VCaP (cell line): Measurements from ENCODE around the gene RBM47.
"Not testable (repeated sequence)": the region's sequence is repeated elsewhere in the genome, so short reads cannot be mapped to it uniquely, and the experiment has no call there.

ENCODE experiments used
- H3K27ac ChIP-seq: fragments of 450-650 bp; 2 replicates; pipeline ENCODE4 v1.5.1; 2017
- TF ChIP-seq, protein P1 (sequence below): fragments of 450-650 bp; conservative IDR thresholded peaks from 2 replicates; pipeline ENCODE4 v1.5.1; 2017; ENCODE audit warnings: mild to moderate bottlenecking, moderate library complexity

The RBM47 gene

DNA sequence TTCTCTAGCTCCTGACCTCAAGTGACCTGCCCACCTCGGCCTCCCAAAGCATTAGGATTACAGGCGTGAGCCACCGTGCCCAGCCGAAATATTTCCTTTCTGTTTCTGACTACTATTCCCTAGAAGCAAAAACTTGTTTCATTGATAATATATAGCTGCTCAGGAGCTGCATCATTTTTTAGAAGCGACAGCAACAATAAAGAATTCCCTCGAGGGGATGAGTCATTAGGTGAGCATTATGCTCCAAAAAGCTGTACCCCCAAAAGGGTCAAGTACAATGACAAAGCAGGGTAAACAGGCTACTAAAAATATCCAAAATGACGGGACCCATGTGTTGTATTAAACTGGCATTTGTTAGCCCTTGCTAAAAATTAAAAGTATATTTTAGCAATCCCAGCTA lies 67.0 kb downstream of the RBM47 start:
- no peak overlapping the region for H3K27ac ChIP-seq
- TF ChIP-seq, protein P1, sequence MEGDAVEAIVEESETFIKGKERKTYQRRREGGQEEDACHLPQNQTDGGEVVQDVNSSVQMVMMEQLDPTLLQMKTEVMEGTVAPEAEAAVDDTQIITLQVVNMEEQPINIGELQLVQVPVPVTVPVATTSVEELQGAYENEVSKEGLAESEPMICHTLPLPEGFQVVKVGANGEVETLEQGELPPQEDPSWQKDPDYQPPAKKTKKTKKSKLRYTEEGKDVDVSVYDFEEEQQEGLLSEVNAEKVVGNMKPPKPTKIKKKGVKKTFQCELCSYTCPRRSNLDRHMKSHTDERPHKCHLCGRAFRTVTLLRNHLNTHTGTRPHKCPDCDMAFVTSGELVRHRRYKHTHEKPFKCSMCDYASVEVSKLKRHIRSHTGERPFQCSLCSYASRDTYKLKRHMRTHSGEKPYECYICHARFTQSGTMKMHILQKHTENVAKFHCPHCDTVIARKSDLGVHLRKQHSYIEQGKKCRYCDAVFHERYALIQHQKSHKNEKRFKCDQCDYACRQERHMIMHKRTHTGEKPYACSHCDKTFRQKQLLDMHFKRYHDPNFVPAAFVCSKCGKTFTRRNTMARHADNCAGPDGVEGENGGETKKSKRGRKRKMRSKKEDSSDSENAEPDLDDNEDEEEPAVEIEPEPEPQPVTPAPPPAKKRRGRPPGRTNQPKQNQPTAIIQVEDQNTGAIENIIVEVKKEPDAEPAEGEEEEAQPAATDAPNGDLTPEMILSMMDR: no peak

DNA sequence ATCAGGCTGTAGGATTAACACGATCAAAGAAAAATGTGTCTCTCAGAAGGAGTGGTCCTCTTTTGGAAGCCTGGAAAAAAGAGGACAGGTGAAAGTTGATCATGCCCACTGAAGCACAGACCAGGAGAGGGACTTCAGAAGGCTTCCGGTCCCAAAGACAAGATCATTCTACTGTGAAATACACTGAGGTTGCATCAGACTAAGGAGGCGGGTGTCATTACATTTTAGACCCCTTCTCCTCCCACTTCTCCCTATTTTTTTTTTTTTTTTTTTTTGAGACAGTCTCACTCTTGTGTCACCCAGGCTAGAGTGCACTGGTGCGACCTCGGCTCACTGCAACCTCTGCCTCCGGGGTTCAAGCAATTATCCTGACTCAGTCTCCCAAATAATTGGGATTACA lies 67.5 kb downstream of the RBM47 start:
- TF ChIP-seq, protein P1: no peak

DNA sequence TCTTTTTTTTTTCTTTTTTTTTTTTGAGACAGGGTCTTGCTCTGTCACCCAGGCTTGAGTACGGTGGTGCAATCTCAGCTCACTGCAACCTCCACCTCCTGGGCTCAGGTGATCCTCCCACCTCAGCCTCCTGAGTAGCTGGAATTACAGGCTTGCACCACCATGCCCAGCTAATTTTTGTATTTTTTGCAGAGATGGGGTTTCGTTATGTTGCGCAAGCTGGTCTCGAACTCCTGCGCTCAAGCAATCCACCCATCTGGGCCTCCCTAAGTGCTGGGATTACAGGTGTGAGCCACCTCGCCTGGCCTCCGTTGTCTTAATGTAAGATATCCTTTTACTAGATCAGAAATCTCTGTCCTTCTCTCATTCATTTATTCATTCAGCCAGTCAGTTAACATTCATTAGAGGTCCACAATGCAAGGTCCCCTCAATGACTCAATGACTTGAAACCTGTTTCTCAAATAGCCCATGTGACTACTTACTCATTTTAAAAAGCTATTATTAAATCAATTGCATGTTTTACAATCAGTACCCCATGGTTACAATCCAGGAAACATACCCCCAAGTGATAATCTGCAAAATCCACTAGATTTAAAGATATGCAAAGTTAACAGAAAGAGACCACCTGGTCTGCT lies 68.0 kb downstream of the RBM47 start:
- H3K27ac ChIP-seq: peak overlapping the region; percentile 65

More for the DNA sequence above, 67.5 kb downstream of the RBM47 start:
- no peak overlapping the region for H3K27ac ChIP-seq

DNA sequence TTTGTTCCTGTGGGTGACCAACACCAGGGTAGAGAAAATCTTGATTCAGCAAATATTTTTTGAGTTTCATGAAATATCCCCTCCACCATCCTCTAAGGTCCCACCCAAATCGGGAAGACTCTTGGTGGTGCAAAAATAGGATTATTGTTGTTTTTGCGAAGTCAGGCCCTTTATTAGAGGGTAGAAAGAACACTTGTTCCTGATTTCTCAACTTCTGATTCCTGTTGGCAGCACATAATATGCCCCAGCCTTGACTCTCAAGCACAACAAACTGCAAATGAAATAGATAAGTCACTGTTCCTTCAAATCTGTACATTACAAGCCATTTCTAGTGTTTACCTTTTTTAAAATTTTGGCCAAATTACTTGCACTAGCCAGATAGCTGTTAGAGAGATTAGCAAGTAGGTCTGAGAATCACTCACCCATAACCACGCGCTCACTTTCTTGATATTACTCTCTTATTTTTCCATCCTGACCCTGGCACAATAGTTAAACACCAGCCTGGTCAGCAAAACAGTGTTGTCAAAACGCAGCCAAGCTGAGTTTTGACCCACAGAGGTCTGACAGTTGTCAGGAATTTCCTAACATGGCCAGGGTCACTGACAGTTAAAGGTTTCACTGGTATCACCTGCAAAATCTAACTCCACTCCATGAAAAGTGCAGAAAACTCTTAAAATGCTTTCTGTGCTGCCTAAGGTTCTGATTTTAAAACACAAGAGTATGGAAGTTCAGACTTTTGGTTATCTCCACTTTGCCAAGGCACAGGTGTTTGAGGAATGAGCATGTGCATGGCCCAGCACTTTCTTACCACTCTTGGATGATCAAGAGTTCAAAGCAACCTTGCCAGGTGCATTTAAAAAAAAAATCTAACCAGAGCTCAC lies 69.8 kb downstream of the RBM47 start:
- peak overlapping the region; percentile 65 for H3K27ac ChIP-seq

DNA sequence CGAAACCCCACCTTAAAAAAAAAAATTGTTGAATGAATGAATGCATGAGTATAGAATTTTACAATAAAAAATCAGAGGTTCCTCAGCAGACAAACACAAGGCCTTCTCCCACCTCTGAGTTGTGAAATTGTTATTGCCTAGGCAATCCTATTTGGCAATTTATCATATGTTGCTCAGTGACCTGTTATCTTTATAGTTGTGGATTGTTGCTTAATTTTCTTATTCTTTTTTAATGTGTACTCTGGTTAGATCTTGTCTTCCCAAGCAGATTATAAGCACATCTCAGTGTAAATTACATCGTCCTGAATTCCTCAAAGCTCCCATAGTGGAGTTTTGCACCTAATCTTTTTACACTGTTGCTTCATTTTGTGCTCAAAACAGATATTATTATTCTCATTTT lies 71.9 kb downstream of the RBM47 start:
- TF ChIP-seq, protein P1: no peak
- H3K27ac ChIP-seq: no peak overlapping the region

More for the DNA sequence above, 69.8 kb downstream of the RBM47 start:
- TF ChIP-seq, protein P1: no peak

DNA sequence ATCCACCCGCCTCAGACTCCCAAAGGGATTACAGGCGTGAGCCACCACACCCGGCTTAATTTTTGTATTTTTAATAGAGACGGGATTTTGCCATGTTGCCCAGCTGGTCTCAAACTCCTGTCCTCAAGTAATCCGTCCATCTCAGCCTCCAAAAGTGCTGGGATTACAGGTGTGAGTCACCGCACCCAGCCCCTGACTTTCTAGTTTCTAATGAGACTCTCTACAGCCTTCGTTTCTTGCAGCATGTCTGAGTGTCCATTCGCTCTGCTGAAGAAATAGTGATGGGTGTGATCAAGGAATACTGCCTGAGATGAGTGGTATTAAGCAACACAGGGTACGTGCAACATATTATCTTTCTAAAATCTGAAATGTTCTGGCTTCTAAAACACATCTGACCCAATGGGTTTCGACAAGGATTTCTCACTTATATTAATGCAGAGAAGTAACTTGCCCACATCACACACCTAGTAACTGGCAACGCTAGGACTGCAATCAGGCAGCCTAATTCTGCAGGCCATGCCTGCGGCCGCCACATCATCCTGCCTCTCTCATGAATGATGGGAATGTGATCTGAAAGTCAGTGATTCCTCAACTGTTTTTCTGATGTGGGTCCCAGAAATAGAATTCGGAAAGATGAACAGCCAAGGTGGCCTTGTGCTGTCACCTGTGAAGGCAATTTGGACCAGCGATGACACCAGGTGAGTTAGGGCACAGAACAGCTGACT lies 74.3 kb downstream of the RBM47 start:
- no peak overlapping the region for H3K27ac ChIP-seq
- TF ChIP-seq, protein P1: no peak

DNA sequence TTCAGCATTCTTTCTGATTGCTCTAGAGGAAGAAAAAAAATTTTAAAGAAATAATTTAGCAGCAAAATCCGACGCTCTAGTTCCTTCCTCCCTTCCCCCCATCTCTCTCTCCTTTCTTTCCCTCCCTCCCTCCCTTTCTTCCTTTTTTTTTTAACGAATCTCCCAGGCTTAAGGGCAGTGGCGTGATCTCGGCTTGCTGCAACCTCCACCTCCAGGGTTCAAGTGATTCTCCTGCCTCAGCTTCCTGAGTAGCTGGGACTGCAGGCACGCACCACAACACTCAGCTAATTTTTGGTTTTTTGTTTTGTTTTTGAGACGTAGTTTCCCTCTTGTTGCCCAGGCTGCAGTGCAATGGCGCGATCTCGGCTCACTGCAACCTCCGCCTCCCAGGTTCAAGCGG lies 75.0 kb downstream of the RBM47 start:
- H3K27ac ChIP-seq: not testable (repeated sequence)

DNA sequence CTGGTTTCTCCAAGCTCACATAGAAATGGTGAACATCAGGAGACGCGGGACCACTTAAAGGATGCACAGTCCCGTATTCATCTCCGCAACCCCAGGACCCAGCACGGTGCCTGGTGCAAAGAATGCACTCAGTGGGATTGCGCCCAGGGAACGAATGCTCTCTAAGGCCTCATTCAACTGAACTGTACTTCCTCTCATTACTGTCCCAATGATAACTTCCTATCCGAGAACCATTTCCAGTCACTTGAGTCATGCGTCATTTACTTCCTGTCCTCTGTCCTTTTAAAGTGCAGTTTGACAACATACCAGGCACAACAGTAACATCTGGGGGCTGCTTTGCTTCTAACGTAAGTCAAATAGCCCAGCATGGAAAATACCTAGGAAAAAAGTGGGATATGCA lies 75.7 kb downstream of the RBM47 start:
- H3K27ac ChIP-seq: peak overlapping the region; percentile 88
- TF ChIP-seq, protein P1: no peak
